Fibroblast of the conjunctiva (primary cell): ENCODE results near the gene RELA.

ENCODE experiments used
- DNase-seq: peaks from one replicate; pipeline ENCODE4 v3.0.0-alpha.2; 2010; ENCODE audit warnings: low read depth

Gene RELA

GRCh38 chr11:65633390-65634108 is 29.2 kb downstream of the RELA start:
- no peak for DNase-seq

- DNase-seq, result no peak
Measured at GRCh38 chr11:65630215-65630614, 32.5 kb downstream of the RELA start.

- DNase-seq, result no peak
Measured at GRCh38 chr11:65629579-65629978, 33.1 kb downstream of the RELA start.

DNA sequence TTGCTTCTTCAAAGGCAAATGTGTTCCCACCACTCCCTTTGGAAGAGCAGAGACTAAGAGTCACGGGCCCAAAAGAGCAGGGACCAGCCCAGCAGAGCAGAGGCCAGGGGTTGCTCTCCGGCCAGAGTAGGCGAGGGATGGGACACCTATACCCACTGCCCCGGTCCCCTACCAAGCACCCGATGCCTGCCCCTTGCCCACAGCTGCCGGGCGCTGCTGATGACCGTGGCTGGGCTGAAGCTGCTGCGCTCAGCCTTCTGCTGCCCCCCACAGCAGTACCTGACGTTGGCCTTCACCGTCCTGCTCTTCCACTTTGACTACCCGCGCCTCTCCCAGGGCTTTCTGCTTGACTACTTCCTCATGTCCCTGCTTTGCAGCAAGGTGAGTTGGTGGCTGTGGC is 35.5 kb downstream of the RELA start:
- DNase-seq, result no peak

DNA sequence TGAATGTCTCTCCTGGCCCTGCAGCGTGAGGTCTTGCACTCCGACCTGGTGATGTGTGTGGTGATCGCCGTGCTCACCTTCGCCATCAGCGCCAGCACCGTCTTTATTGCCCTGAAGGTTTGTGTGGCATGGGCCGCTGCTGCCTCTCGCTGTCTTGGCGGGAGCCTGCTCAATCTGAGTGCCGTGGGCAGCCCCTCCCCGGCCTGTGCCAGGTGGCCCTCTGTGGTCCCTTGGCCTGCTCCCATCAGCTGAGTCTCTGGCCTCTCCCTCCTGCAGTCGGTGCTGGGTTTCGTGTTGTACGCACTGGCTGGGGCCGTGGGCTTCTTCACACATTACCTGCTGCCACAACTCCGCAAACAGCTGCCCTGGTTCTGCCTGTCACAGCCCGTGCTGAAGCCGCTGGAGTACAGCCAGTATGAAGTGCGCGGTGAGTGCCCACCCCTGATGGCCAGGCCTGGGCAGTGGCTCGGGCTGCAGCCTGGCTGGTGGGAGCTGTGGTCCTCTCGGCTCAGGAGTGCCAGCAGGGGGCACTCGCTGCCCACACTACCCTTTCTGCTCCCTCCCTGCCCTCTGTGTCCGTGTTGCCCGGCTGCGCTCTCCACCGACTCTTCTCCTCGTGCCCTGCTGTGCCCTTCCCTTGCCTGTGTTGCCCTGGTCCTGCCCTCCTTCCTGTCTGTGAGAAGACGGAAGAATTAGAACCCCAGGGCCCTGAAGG is 36.9 kb downstream of the RELA start:
- no peak for DNase-seq

GRCh38 chr11:65624931-65625627 is 37.6 kb downstream of the RELA start:
- no peak for DNase-seq

- no peak for DNase-seq
Measured at GRCh38 chr11:65623852-65624616, 38.7 kb downstream of the RELA start.

DNA sequence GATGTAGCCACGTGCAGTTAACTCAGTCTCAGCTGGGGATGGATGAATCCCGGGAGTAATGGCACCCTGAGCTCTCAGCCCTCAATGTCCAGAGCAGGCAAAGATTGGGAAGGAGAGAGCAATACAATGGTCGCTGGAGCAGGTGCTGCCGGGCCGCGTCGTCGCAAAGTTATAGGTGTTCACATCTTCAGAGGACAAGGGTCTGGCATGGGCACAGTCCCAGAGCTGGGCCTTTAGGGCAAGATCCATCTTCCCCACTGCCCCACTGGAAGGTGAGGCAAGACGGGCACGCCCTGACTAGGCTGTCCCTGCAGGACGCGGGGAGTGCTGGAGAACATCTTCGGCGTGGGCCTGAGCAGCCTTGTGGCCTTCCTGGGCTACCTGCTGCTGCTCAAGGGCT is 39.5 kb downstream of the RELA start:
- no peak for DNase-seq

GRCh38 chr11:65622011-65622410 is 40.7 kb downstream of the RELA start:
- DNase-seq, result no peak

DNA sequence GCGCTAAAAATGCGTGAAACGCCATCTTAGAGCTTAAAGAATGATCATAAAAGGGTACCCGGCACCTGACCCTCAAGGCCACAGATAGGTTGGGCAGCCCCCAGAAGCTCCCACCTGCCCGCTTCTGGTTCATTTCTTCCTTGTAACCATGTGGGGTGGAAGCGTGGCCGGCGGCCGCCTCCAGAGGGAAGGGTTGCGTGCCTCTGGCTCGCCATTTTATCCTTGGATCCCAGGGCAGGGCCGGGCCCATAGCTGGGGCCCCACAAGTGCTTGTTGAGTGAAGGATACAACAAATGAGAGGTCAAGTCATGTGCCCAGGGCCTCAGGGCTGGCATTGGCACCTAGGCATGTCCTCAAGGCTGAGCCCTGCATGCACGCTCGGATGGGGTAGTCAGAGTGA is 41.3 kb downstream of the RELA start:
- DNase-seq, result no peak

DNA sequence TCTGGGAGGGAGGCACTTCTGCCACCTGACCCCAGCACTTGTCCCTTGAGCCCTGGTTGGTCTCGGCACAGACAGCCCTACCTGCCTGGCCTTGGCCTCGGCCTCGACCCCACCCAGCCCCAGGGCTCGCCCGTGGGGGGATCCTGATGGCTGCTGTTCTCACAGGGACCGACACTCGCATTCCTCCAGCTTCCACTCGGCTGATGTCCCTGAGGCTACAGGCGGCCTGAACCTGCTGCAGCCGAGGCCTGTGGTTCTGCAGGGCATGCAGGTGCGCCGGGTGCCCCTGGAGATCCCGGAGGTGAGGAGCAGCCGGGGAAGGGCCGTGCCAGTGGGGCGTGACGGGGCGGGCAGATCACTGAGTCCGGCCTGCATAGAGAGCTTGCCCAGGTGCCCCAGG is 42.0 kb downstream of the RELA start:
- no peak for DNase-seq

DNA sequence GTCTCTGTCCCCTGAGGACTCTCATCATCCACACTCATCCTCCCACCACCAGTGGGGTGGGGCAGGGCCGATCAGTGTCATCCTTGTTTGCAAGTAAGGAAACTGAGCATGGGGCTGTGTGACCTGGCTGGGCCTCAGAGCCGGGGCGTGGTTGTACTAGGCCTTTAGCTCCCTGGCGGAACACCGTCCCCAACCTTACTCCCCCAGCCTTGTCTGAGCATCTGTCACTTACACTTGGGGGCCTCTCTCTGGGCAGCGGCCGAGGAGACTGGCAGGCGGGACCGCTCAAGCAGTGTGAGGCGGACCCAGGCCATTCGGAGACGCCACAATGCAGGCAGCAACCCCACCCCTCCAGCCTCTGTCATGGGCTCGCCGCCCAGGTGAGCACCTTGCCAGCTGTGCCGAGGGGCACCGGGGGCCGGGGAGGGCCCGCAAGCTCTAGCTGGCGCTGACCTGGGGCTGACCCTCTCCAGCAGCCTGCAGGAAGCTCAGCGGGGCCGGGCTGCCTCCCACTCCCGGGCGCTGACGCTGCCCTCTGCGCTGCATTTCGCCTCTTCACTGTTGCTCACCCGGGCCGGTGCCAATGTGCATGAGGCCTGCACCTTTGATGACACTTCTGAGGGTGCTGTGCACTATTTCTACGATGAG is 43.3 kb downstream of the RELA start:
- no peak for DNase-seq

GRCh38 chr11:65618763-65619162 is 44.0 kb downstream of the RELA start:
- no peak for DNase-seq

- DNase-seq, result no peak
Measured at GRCh38 chr11:65617990-65618751, 44.5 kb downstream of the RELA start.

DNA sequence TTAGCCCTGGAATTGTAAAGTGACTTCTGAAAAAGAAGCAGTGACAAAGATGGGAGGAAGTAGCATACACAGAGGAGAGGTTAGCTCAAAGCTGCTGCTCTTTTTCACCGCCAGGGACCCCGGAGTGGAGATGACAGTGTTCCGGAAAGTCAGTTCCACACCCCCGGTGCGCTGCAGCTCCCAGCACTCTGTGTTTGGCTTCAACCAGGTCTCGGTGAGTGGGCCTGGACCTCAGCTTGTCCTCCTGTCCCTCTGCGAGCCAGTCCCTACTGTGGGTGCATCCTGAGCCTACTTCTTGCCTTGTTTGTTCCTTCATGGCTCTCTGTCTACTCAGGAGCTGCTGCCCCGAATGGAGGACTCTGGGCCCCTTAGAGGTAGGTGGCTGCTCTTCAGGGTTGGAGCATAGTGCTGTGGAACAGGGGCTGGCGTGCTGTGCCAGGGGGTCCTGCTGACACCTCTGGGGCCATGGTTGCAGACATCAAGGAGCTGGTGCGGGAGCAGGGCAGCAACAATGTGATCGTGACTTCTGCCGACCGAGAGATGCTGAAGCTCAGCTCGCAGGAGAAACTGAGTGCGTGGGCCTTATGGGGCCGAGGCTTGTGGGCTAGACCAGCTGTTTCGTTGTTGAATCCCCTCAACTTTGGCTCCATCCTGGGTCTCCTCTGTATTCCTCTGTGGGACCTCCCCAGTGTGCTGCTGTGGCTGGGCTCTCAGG is 45.4 kb downstream of the RELA start:
- no peak for DNase-seq

GRCh38 chr11:65616575-65617001 is 46.1 kb downstream of the RELA start:
- no peak for DNase-seq

- no peak for DNase-seq
Measured at GRCh38 chr11:65615950-65616574, 46.7 kb downstream of the RELA start.

GRCh38 chr11:65615229-65615949 is 47.3 kb downstream of the RELA start, which contains the start of gene PCNX3:
PCNX3 (plus strand) TSS chr11:65615776; CDS start chr11:65616312, 536 bp downstream.
- DNase-seq, result peak; percentile 100
